Measurements from ENCODE around the gene LBHD2. TPM values are rescaled to one million over a fixed set of nuclear protein-coding genes. Genes with fewer than 3 reads are reported as not detected.

The LBHD2 gene
- polyA plus RNA-seq, 1 donor from 2014 or later: not detected

GRCh38 chr14:103101963-103102688 is 18.1 kb downstream of the LBHD2 start:
- H3K9me3 Mint-ChIP-seq: no peaks in the 10 kb centered on the region
- H3K4me1 Mint-ChIP-seq: peaks cover 10 to 21% (median 21%) of the 10 kb centered on the region in 3 donors
- H3K27me3 Mint-ChIP-seq: peaks cover 15% of the 10 kb centered on the region
- no peaks in the 10 kb centered on the region for H3K36me3 Mint-ChIP-seq
- H3K27ac Mint-ChIP-seq: no peak overlapping the region
- H3K4me3 Mint-ChIP-seq: peak overlapping the region in 1 of 4 donors; percentile 68

GRCh38 chr14:103102689-103103260 is 18.8 kb downstream of the LBHD2 start:
- H3K9me3 Mint-ChIP-seq: no peaks in the 10 kb centered on the region
- no peak overlapping the region for H3K27ac Mint-ChIP-seq
- no peaks in the 10 kb centered on the region for H3K36me3 Mint-ChIP-seq
- H3K27me3 Mint-ChIP-seq: peaks cover 15% of the 10 kb centered on the region
- H3K4me3 Mint-ChIP-seq: no peak overlapping the region
- H3K4me1 Mint-ChIP-seq: peaks cover 10 to 21% (median 21%) of the 10 kb centered on the region in 3 donors

- H3K9me3 Mint-ChIP-seq: no peaks in the 10 kb centered on the region
- H3K27ac Mint-ChIP-seq: peak overlapping the region in 1 of 3 donors; percentile 25
- peaks cover 10 to 21% (median 21%) of the 10 kb centered on the region in 3 donors for H3K4me1 Mint-ChIP-seq
- peaks cover 15% of the 10 kb centered on the region for H3K27me3 Mint-ChIP-seq
- H3K4me3 Mint-ChIP-seq: peak overlapping the region in 2 of 4 donors; percentile 55 to 79
- no peaks in the 10 kb centered on the region for H3K36me3 Mint-ChIP-seq
These were observed 19.7 kb downstream of the LBHD2 start for GRCh38 chr14:103103461-103104388.

DNA sequence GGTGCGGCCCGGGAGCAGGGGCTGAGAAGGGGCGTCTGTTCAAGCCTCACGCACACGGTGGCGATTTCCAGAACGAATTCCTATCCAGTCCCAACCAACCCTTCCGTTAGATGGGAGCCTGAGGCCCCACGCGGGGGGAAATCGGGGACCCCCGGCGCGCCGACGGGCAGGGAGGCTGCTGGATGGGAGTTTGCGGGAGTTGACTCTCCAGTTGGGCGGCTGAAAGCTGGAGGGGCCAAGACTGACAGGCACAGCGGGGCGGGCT is 20.3 kb downstream of the LBHD2 start:
- Mint-ChIP-seq H3K9me3 (no peaks in the 10 kb centered on the region), H3K27me3 (peaks cover 15% of the 10 kb centered on the region), H3K4me1 (peaks cover 10 to 21% (median 21%) of the 10 kb centered on the region in 3 donors), H3K36me3 (no peaks in the 10 kb centered on the region), H3K4me3 (no peak overlapping the region), H3K27ac (no peak overlapping the region)

DNA sequence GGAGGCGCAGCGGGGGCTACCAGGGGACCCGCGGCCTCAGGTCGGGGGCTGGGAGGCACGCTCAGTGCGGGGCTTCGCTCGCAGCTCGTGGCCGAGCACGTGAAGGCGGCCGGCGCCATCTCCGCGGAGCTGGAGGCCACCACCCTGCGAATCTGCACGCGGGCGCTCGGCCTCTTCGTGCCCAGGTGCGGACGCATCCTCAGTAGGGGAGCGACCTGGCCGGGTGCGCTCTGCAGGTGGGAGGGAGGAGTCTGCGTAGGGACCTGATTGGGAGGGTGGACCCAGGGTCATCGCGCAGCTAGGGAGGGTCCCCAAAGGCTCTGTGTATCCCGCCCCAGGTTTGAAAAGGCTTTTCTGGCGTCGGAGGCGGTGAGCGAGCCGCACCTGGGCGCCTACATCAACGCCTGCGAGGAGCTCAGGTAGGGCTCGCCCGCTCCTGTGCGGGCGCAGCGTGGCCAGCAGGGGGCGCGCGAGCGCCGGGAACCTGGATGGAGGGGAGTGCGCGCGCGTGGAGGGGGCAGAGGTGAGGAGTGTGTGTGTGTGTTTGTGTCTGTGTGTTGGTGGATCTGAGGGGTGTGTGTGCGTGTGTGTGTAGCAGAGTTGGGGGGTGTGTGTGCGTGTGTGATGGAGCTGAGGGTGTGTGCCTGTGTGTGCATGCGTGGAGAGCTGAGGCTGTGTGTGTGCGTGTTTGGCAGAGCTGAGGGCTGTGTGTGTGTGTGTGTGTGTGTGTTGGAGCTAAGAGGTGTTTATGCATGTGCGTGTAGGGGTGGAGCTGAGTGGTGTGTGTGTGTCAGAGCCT is 20.8 kb downstream of the LBHD2 start:
- Mint-ChIP-seq H3K36me3 (no peaks in the 10 kb centered on the region), H3K27ac (no peak overlapping the region), H3K9me3 (no peaks in the 10 kb centered on the region), H3K4me1 (peaks cover 10 to 21% (median 21%) of the 10 kb centered on the region in 3 donors), H3K27me3 (peaks cover 15% of the 10 kb centered on the region), H3K4me3 (peak overlapping the region in 2 of 4 donors; percentile 63)

DNA sequence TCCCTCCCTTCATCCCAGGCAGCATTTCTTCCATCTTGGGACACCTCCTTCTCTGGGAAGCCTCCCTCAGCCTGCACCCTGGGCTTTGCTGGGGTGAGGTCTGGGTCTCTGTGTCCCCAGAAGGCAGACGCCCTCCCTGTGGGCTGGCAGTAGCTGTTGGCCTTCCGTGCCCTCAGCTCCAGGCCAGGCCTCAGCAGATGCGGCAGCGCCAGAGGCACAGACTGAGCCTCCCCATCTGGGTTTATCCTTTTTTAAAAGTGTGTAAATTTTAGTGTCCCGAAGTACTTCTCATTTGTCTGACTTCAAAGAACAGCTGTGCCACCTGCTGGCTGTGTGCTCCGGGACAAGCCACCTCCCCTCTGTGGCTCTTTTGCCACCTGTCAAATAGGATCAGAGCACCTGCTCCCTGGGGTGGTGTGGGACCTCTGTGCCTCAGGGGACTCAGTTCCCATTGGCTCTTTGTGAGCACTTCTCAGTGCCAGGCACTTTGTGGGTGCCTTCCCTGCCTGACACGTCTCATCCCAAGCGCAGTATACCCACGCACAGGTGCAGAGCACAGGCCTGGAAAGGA is 21.7 kb downstream of the LBHD2 start:
- Mint-ChIP-seq H3K4me3 (peak overlapping the region in 2 of 4 donors; percentile 65 to 68), H3K36me3 (no peaks in the 10 kb centered on the region)

DNA sequence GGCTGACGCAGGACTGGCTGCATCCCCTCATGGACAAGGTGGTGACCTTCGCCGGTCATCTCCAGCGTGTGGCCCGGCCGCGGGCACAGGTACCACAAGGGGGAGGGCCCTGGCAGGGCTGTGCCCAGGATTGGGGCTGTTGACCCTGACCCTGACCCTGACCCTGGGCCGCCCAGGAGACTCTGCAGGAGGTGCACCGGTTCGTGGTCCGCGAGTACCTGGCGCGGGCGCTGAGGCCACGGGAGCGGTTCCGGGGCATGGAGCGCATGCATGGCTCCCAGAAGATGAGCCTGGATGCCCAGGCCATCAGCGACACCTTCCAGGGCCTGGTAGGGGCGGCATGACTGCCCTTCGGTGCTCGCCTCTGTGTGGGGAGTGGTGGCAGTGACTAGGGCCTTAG is 23.4 kb downstream of the LBHD2 start:
- Mint-ChIP-seq H3K4me1 (peaks cover 9 to 15% (median 14%) of the 10 kb centered on the region in 3 donors), H3K36me3 (no peaks in the 10 kb centered on the region)

More for the DNA sequence above, 21.7 kb downstream of the LBHD2 start:
- H3K27me3 Mint-ChIP-seq: peaks cover 15% of the 10 kb centered on the region
- peaks cover 8 to 17% (median 14%) of the 10 kb centered on the region in 3 donors for H3K4me1 Mint-ChIP-seq
- H3K9me3 Mint-ChIP-seq: no peaks in the 10 kb centered on the region
- H3K27ac Mint-ChIP-seq: peak overlapping the region; percentile 63 to 78 (median 77)

DNA sequence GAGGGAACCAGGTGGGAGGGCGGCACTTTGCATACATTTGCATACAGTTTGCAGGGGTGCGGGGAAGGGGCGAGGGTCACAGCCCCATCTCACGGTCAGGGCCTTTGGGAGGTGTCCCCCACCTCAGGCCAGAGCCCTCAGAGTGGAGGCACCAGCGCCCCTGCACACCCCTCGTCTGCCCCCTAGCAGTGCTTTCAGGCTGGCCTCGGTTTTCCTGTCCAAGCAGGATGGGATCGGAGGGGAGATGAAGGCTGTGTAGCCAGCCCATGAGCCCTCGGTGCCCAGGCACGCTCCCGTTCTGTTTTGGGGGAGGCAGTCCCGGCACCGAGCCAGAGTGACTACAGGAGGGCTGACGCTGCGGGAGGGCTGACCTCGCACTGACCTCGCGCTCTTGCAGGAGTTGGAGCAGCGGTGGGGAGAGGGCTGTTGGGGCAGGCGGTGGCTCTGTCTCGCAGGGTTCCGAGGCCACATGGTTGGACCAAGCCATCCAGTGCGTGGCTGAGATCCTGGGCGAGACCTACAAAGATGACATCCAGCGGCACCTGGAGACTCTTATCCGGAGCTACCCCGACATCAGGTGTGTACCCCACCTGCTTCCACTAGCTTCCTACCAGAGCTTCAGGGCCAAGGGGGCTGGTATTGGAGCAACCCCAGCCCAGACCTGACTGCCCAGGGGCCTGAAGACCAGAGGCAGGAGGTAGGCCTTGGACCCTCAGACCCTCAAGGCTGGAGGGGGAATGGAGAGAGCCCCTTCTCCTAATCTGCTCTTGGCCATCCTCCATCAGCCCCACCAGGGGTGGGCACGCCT is 24.1 kb downstream of the LBHD2 start:
- Mint-ChIP-seq H3K4me1 (peaks cover 9 to 15% (median 14%) of the 10 kb centered on the region in 3 donors), H3K9me3 (no peaks in the 10 kb centered on the region), H3K4me3 (no peak overlapping the region), H3K27me3 (peaks cover 12% of the 10 kb centered on the region), H3K36me3 (no peaks in the 10 kb centered on the region), H3K27ac (no peak overlapping the region)

More for the DNA sequence above, 23.4 kb downstream of the LBHD2 start:
- no peaks in the 10 kb centered on the region for H3K9me3 Mint-ChIP-seq
- peaks cover 12% of the 10 kb centered on the region for H3K27me3 Mint-ChIP-seq
- H3K27ac Mint-ChIP-seq: no peak overlapping the region
- H3K4me3 Mint-ChIP-seq: no peak overlapping the region

GRCh38 chr14:103108749-103109207 is 24.8 kb downstream of the LBHD2 start:
- no peaks in the 10 kb centered on the region for H3K36me3 Mint-ChIP-seq
- no peak overlapping the region for H3K27ac Mint-ChIP-seq
- no peaks in the 10 kb centered on the region for H3K9me3 Mint-ChIP-seq
- peaks cover 7% of the 10 kb centered on the region for H3K27me3 Mint-ChIP-seq
- H3K4me3 Mint-ChIP-seq: no peak overlapping the region
- peaks cover 9 to 14% (median 13%) of the 10 kb centered on the region in 3 donors for H3K4me1 Mint-ChIP-seq

GRCh38 chr14:103109535-103110441 is 25.8 kb downstream of the LBHD2 start:
- Mint-ChIP-seq H3K36me3 (no peaks in the 10 kb centered on the region), H3K4me1 (peaks cover 10 to 17% (median 13%) of the 10 kb centered on the region in 3 donors), H3K9me3 (no peaks in the 10 kb centered on the region), H3K4me3 (no peak overlapping the region), H3K27ac (peak overlapping the region in 1 of 3 donors; percentile 53), H3K27me3 (peaks cover 6% of the 10 kb centered on the region)

- H3K36me3 Mint-ChIP-seq: no peaks in the 10 kb centered on the region
- peak overlapping the region in 1 of 4 donors; percentile 87 for H3K4me3 Mint-ChIP-seq
- peak overlapping the region in 2 of 3 donors; percentile 48 to 81 for H3K27ac Mint-ChIP-seq
- H3K4me1 Mint-ChIP-seq: peaks cover 10 to 18% (median 12%) of the 10 kb centered on the region in 3 donors
- peaks cover under 1% of the 10 kb centered on the region for H3K27me3 Mint-ChIP-seq
- no peaks in the 10 kb centered on the region for H3K9me3 Mint-ChIP-seq
These were observed 26.7 kb downstream of the LBHD2 start for GRCh38 chr14:103110681-103111231.

DNA sequence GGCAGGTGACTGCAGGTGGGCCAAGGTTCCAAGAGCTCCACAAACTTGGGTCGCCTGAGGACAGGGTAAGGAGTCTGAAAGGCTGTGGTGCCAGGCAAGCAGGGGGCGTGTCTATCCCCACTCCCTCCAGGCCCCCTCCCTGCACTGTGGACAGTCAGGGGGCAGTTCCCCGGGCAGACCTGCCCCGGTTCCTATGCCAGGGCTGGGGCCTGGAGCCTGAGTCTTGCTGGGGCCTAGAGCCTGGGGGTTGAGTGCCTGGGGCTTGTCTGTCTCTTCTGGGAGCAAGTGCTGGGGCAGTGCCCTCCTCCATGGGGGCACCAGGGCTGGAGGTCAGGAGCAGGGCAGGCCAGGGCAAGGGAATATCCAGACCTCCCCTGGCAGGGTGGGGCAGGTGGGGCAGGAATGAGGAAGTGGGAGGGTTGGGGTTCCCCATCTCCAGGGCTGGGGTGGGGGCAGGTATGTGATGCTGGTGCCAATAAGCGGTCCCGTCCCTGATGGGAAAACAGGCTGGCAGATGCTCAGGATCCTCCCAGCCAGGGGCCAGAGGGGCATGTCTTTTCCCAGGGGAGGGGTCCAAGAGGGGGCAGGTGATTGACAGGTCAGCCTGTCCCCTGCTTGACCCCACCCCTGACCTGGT is 27.3 kb downstream of the LBHD2 start:
- Mint-ChIP-seq H3K9me3 (no peaks in the 10 kb centered on the region), H3K4me3 (peak overlapping the region in 1 of 4 donors; percentile 87), H3K4me1 (peaks cover 9 to 18% (median 14%) of the 10 kb centered on the region in 3 donors), H3K27ac (no peak overlapping the region), H3K27me3 (no peaks in the 10 kb centered on the region), H3K36me3 (no peaks in the 10 kb centered on the region)
